Stimulated activated CD4-positive, alpha-beta T cell treated with anti-CD3 and anti-CD28 coated beads, Interleukin-1b, Interleukin-23, amount 100 ng/mL, for 4 hours (primary cell): Measurements from ENCODE around the gene GRB2.
"Not testable (repeated sequence)": the region's sequence is repeated elsewhere in the genome, so short reads cannot be mapped to it uniquely, and the experiment has no call there.

Source experiments
- DNase-seq, 2 donors: peaks; one replicate each; pipeline ENCODE4 v3.0.0-alpha.2; 2020; ENCODE audit warnings: low read depth in 2 of 2

Gene GRB2

DNA sequence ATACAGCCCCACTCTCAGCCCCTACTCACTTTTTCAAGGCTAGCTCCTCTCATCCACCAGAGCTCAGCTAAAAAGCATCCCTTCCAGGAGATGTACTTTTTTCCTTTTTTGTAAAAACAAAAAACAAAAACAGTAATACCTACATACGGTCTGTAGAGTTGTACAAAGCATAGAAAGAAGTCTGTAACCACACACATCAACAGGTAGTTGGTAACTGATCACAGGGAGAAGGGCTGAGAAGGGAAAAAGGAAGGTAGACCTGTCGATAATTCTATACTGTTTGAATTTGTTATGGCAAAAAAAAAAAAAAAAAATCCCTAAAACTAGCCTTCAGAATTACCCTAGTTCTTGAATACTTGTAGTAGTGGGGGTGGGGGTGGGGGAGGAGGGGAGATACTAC, 117.1 kb downstream of the GRB2 start:
- no peak for DNase-seq

DNA sequence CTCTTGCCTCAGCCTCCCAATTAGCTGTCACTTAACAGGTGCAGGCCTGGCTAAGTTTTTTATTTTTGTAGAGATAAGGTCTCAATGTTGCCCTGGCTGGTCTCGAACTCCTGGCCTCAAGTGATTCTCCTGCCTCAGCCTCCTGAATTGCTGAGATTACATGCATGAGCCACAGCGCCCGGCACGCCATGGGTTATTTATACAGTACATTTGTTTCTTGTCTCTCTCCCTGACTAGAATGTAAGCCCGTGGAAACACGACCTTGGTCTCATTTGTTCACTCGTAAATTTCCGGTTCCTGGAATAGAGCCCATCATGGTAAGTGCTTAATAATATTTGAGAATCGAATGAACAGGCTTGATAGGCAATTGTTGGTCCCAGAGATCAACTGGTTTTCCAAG, 118.3 kb downstream of the GRB2 start:
- no peak for DNase-seq

GRCh38 chr17:75285123-75285522, 120.4 kb downstream of the GRB2 start:
- DNase-seq: no peak

GRCh38 chr17:75280189-75280588, 125.3 kb downstream of the GRB2 start:
- not testable (repeated sequence) for DNase-seq

GRCh38 chr17:75277664-75278071, 127.8 kb downstream of the GRB2 start:
- no peak for DNase-seq

DNA sequence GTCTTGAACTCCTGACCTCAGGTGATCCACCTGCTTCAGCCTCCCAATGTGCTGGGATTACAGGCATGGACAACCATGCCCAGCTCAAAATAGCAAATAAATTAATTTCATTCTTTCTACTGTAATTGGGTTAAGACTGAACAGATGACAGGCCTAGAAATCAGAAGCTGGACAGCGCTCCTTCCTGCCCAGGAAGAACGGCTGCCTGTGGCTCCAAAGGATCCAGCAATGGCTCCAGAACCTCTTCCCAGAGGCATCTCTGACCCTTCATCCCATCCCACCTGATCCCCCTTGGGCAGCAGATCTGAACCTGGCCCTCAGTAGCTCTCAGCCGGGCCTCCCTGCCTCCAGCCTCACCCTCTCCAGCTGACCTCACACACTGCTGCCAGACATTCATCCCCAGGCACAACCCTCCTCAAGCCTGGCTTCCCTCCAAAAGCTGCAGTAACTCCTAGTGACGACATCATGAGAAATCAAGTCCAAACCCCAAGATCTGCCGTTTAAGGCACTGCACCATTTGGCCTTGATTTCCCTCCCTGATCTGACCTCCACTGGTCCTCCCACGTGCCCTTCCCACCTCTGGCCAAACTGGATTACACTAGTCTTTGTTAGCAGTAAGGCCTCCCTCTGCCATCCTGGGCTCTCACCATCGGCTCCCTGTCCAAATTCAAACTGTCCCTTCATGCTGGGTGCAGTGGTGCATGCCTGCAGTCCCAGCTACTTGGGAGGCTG, 131.3 kb downstream of the GRB2 start:
- DNase-seq: no peak

- DNase-seq: no peak
Observed at GRCh38 chr17:75272848-75273184, 132.7 kb downstream of the GRB2 start.

GRCh38 chr17:75271955-75272847, 133.3 kb downstream of the GRB2 start:
- no peak for DNase-seq

DNA sequence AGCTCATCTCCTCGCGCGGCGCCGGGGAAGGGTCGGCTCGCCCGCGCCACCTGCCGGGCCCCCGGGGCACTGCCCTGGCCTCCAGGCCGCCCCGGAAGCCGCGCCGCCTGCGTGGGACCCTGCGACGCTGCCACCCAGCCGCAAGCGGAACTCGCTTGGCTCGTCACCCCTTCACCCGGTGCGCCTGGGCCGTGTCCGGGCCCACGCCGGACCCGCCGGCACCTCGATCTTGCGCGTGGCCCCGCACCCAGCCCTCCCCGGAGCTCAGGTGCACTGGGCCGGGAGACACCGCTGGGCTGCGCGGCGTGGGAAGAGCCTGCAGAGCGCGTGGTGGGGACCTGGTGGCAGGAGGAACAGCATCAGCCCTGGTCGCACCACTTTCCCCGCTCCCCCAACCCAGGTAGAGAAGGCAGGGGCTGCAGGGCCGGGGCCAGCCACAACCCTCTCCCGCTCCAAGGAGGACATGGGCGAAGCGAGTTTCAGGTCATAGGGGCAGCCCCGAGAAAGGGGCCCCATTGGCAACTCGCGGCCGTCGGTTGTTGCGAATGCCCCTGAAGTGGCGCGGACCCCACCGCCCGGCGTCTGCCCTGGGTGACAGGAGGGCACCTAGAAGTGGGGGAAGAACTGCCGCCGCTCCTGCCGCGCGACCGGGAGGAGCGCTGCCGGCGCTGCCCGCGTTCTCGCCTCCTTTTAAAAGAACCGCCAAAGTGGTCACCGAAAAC, 134.1 kb downstream of the GRB2 start:
- peak; percentile 87 to 89 for DNase-seq

DNA sequence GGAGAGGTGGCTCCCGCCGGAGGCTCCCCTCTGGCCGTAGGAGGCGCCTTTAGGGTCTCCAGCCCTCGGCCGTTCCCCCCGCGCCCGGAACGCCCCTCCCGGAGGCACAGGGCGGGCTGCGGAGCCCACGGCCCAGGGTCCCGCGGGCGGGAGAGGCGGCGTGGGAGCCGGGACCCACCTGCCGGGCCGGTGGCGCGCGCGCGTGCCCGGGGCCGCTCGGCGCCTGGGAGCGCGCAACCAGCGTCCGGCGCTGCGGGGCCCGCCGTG, 134.6 kb downstream of the GRB2 start, which contains the start of gene MIF4GD:
MIF4GD (minus strand) TSS at position 266 of the 267 bp plus-strand sequence. CDS start 1,036 bp downstream, outside the sequence.
- DNase-seq: no peak

GRCh38 chr17:75270218-75270965, 135.1 kb downstream of the GRB2 start:
- peak in 1 of 2 donors; percentile 54 for DNase-seq

DNA sequence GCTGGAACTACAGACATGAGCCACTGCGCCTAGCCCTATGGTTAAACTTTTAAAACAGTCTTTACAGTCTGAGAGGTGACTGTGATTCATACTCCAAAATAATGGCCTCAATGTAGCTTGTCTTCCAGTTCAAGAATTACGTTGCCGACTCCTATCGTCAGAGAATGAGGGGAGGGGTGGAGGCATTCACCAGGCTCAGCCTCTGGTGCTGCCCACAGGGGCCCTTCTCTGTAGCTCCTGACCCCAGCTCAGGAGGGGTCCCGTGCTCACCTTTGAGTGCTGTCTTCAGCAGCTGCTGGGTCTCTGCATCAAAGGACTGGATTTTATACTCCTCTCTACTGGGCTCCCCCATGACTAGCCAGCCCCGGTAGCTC, 135.6 kb downstream of the GRB2 start:
- no peak for DNase-seq
